NCI-H1105 treated with DMSO at 0.1 percent for 48 hours (cell line): Measurements from ENCODE around the gene PNMA6E.

Experiments
- DNase-seq: peaks from one replicate; lab custom pipeline; 2025; lab: John Stamatoyannopoulos, UW

The PNMA6E gene

GRCh38 chrX:153401133-153401764 lies at the start of gene PNMA6E:
TSS of gene PNMA6E (minus strand) at chrX:153401350. CDS start at chrX:153398849, 2,501 bp downstream.
- no peak for DNase-seq

- DNase-seq = no peak
Measured at GRCh38 chrX:153450949-153451277, 49.8 kb upstream of the PNMA6E start.

DNA sequence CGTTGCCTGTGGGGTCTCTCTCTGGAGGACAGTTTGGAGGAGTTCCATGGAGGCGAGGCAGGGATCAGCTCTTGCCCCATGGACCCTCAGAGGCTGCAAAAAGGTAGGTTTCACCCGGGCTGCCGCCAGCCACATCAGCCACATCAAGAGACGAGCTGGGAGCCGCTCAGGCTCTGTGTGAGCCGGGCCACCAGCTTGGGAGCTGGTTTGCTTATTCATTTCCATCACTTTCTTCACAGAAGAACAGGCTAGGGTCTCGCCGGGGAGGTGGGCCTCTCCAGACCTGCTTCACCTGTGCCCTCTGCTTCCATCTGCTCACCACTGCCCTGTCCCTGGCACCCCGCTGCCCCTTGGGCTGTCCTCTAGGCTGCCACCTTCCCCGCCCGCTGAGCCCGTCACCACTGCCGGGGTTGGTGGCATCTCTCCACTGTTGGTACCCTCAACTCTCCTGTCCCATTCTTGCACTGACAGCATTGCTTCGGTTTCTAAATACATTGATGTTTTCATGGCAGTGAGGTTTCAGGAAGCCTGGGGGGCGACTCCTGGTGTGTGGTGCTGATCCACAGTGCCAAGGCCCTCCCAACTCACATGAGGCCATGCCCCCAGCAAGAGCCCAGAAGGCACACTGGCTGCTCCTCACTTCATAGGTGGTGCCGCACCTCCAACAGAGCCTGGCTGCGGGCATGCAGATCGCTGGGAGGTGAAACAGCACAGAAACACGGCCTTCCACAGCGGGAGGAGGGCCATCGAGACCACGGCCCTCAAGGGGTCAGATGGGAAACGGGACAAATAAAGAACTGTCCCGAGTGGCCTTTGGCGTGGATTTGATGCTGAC lies 49.2 kb upstream of the PNMA6E start:
- no peak for DNase-seq

- DNase-seq = no peak
Measured at GRCh38 chrX:153449368-153450113, 48.4 kb upstream of the PNMA6E start.

- DNase-seq = no peak
Measured at GRCh38 chrX:153448556-153449367, 47.6 kb upstream of the PNMA6E start.

GRCh38 chrX:153447581-153447960 lies 46.4 kb upstream of the PNMA6E start:
- DNase-seq = no peak

DNA sequence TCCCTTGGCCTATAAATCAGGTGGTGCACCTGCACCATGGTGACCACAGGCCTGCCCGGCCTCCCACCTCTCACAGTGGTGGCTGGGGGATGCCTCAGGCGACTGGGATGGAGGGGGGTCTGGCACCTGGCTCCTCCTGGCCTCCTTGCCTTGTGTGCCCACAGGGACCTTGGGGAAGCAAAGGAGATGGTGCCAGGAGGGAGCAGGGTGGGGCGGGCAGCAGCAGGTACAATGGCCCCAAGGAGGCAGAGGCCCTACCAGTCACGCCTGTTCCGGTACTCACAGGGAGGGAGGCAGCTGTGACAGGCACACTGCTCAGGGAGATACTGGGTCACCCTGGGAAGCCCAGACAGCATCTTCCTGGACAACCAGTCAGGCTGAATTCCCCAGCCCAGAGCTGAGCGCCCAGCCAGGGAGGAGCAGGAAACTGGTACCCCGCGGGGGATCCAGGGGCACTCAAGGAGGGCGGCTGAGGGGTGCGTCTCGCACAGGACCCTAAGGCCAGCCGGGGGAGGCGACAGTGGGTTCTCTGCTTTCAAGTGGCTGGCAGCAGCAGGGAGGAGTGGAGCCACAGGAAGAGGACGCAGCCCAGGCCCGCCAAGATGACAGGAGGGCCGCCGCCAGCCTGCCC lies 45.9 kb upstream of the PNMA6E start:
- DNase-seq = no peak

- DNase-seq = no peak
Measured at GRCh38 chrX:153446636-153446936, 45.4 kb upstream of the PNMA6E start.

DNA sequence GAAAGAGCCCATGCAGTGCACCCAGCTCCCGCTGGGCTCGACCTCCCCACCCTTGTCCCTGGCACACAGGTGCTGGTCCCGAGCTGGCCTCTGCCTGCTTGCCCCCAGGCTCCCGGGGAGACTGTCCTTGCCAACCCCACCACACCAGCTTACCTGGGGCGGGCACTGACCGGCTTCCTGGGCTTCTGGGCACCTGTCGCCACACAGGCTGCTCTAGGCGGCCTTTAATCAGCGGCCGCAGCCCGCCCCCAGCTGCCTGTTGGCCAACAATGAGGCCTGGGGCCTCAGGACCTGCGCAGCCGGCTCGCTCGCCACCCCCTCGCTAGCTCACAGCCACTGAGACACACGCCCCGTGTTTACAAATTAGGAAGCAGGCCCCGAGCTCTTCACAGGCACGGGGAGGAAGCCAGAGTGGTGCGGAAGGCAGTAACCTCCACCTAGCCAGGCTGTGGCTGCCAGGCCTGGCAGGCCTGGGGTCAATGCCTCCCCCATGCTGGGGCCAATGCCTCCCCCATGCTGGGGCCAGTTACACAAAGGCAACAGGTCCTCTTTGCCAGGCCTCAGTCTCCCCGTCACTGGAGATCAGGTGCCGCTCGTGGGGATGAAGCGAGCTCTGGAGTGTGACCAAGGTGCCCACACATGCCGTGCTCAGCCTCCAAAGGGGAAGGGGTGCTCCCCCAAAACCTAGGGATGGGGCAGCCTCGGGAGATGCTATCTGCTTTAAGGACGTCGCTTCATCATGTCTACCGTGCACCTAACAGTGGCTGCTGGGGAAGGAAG lies 44.9 kb upstream of the PNMA6E start, which contains the start of gene TREX2:
TSS of gene TREX2 (minus strand) at position 201 of the 780 bp plus-strand sequence. CDS start 626 bp downstream, outside the sequence.
- DNase-seq = no peak

DNA sequence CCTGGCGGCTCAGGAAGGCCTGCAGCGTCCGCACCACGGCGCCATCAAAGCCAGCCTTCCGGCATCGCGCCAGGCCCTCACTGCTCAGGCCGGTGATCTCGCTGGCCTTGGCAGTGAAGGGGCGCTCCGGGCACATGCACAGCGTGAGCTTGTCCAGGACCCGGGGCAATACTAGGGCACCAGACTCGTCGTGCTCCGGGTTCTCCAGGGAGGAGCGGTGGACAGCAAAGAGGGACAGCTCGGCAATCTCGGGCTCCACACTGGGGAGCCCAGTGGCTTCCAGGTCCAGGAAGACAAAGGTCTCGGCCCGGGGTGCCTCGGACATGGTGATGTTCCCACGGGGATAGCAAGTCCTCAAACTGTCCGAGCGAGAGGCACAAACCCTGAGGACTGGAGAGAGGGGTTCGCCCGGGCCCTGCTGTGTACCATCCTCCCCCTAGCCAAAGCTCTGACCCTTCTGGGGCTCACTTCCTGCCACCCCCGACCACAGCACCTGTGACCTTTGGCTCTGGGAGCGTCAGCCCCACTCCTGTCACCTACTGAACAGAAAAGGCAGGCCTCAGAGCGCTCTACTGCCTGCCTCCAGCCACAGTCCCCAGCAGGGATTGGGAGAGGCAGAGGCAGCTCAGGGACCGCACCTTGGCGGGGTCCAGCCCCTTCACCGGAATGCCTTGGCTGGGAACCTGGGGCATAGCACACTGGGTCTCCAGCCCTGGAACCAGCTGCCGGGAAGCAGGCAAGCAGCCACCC lies 44.1 kb upstream of the PNMA6E start:
- no peak for DNase-seq

DNA sequence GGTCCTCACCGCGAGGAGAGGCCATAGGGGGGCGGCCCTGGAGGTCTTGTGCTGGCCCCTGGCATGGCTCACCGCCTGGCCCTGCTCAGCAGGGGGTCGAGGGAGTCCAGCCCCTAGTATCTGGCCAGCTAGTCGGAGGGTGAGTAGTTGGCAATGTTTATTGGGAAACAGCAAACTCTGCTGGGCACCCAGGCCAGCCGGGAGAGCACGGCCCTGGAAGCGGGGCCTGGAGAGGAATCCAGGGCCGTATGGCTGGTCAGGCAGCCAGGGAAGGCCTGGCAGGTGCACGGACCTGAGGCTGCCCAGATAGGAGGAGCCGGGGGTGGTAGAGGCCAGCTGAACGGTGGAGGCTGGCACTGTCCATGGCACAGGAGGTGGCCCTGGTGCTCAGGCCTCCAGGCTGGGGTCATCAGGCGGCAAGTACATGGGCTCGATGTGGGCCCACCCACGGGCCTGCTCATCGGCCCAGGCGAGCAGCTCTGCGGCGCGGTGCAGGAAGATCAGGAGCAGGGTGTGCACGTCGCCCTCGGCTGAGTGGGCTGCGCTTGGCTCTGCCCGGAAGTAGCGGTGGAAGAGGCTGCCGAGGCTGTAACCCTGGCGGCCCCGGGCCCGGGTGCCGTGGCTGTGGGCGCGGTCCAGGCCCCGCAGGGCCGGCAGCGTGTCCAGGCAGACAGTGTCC lies 43.3 kb upstream of the PNMA6E start:
- DNase-seq = no peak

DNA sequence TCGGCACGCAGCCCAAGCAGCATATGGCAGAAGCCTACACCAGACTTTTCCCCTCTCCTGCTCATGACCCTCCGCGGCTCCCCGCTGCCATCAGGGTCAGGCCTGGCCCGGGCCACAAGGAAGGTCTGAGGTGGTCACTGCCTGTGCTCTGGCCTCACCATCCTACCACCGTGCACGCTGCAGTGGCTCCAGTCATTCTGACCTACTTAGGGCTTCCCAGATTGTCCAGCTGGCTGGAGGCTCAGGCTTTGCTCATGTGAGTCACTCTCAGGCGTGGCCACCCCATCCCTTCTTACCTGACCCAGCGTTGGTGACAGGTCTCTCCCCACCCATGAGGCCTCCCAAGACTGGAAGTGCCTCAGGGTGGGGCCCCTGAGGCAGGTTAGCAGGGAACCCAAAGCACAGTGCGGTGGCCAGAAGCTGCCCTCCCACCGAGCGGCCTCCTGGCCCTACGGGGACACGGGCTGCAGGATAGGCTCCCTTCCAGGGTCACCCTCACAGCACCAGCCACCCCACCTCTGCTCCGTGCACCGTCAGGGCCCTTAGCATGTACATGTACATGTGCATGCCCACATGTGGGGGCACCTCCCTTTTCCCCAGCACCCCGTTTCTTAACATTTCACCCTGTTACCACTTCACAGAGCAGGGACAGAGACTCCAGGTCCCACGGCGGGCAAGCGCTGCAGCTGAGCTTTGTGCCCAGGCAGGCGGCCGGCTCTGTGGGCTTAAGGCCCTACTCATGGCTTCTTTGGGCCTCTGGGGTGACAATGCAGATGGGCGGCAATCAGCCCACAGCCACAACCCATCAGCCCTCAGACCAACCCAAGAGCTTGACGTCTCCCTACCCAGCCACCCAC lies 42.6 kb upstream of the PNMA6E start:
- no peak for DNase-seq

GRCh38 chrX:153442463-153442862 lies 41.3 kb upstream of the PNMA6E start:
- no peak for DNase-seq

DNA sequence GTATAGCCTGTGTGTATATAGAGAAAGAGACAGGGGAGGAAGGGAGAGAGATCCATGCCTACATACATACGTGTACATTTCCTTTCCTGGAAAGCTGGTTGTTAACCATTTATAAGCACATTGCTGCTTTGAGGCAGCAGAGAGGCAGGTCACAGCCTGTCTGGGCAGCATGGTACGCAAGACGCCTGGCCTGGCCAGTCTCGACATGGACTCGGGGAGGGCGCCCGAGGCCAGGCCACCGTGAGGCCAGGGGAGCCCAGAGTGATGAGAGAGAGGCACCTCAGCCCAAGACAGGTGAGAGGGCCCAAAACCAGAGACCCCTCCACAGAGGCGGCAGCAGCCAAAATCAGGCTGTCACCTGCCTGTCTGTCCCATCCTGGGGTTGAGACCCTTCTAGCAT lies 40.8 kb upstream of the PNMA6E start:
- no peak for DNase-seq

DNA sequence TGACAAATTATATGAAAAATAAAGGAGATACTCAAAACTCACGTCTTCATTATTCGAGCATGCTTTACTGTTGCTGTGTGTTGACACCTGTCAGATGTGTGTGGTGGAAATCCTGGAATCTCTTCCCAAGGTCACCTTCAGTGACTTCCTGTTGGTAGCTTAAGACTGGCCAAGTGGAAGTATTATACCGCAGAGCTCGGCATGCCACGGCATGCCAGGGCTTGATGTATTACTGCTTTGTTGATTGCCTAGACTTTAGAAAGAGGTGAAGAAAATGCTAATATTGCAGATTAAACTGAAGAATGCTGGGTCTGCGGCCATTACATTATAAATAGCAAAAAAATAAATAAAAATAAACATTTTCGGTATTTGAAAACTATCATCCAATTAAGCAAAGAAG lies 40.1 kb upstream of the PNMA6E start:
- DNase-seq = peak; percentile 20

GRCh38 chrX:153440556-153441135 lies 39.5 kb upstream of the PNMA6E start:
- DNase-seq = no peak

GRCh38 chrX:153439977-153440376 lies 38.8 kb upstream of the PNMA6E start:
- no peak for DNase-seq

- DNase-seq = peak; percentile 1
Measured at GRCh38 chrX:153438532-153438931, 37.4 kb upstream of the PNMA6E start.
